GM10847 (cell line): ENCODE measurements around the gene HNRNPLL.

Experiments used
- POLR2A ChIP-seq: IDR thresholded peaks from 2 replicates; pipeline ENCODE4 v1.6.1; 2011; ENCODE audit not compliant: insufficient read length; ENCODE audit errors: extremely low read depth

HNRNPLL gene

GRCh38 chr2:38622210-38622609 lies 19.5 kb upstream of the HNRNPLL start:
- no peak for TF ChIP-seq POLR2A

- no peak for TF ChIP-seq POLR2A
Observed at GRCh38 chr2:38621018-38621417, 18.3 kb upstream of the HNRNPLL start.

- TF ChIP-seq POLR2A = no peak
Observed at GRCh38 chr2:38620282-38620977, 17.7 kb upstream of the HNRNPLL start.

- TF ChIP-seq POLR2A = no peak
Observed at GRCh38 chr2:38619458-38620164, 16.9 kb upstream of the HNRNPLL start.

- no peak for TF ChIP-seq POLR2A
Observed at GRCh38 chr2:38617301-38617700, 14.6 kb upstream of the HNRNPLL start.

- no peak for TF ChIP-seq POLR2A
Observed at GRCh38 chr2:38615237-38615636, 12.5 kb upstream of the HNRNPLL start.

GRCh38 chr2:38613849-38614213 lies 11.1 kb upstream of the HNRNPLL start:
- no peak for TF ChIP-seq POLR2A

GRCh38 chr2:38613126-38613848 lies 10.6 kb upstream of the HNRNPLL start:
- no peak for TF ChIP-seq POLR2A

- no peak for TF ChIP-seq POLR2A
Observed at GRCh38 chr2:38610851-38611801, 8.4 kb upstream of the HNRNPLL start.

GRCh38 chr2:38608755-38609154 lies 6.0 kb upstream of the HNRNPLL start:
- TF ChIP-seq POLR2A = no peak

- TF ChIP-seq POLR2A = no peak
Observed at GRCh38 chr2:38605298-38605830, 2.6 kb upstream of the HNRNPLL start.

GRCh38 chr2:38603402-38604290 lies 918 bp upstream of the HNRNPLL start:
- TF ChIP-seq POLR2A = no peak

- no peak for TF ChIP-seq POLR2A
Observed at GRCh38 chr2:38602136-38602731, 494 bp downstream of the HNRNPLL start.
